Erythroblast (primary cell): ENCODE data around the gene MKX.

Source experiments
- GATA1 ChIP-seq: IDR thresholded peaks from 2 replicates; pipeline ENCODE4 v1.6.1; 2011; ENCODE audit warnings: low read depth, mild to moderate bottlenecking, control low read depth, low read length, moderate library complexity
- POLR2A ChIP-seq: IDR thresholded peaks from 2 replicates; pipeline ENCODE4 v1.6.1; 2011; ENCODE audit warnings: mild to moderate bottlenecking, low read length

DNA sequence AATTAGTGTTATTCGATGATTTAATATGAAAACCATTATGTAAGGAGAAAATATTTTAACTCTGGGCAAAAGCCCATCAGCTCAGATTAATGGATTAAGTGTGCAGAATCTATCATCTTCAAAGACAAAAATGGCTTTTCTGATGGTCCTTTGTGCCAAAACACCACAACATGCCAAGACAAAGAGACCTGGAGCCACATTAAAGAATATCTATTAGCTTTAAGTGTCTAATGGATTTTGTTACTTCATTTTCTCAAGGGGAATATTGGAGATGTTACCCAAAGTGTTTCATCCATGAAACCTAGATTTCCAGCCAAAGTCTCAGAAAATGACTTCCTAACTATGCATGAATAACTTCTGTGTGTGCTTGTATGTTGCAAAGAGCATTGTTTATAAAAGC lies 57.3 kb downstream of the MKX start:
- TF ChIP-seq POLR2A (no peak), GATA1 (no peak)
